HG03342 (cell line): Measurements from ENCODE around the gene GLB1L.
A peak's percentile ranks its signal among the peaks of the same experiment; 100 is the strongest.
"Not testable (repeated sequence)": the region's sequence is repeated elsewhere in the genome, so short reads cannot be mapped to it uniquely, and the experiment has no call there.

Experiments
- ATAC-seq: cut with Tn5 transposase; IDR thresholded peaks from one replicate; pipeline ENCODE4 v1.9.1; 2021; ENCODE audit warnings: mild to moderate bottlenecking, moderate library complexity; ENCODE audit not compliant: unreplicated experiment

Gene GLB1L

DNA sequence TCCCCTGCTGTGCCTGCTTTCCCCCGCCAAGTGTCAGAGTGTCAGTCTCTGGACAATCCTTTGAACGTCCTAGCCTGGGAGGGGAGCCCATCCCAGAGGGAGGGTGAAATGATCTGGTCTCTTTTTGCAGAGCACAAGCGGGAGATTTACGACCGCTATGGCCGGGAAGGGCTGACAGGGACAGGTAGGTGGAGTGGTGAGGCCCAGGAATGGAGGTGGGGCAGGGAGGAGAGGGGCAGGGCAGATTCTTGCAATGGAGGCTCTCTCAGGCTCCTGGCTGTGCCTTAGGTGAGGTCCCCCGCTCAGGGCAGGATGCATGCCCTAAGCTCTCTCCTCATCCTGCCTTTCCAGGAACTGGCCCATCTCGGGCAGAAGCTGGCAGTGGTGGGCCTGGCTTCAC lies 36.3 kb upstream of the GLB1L start:
- no peak for ATAC-seq

DNA sequence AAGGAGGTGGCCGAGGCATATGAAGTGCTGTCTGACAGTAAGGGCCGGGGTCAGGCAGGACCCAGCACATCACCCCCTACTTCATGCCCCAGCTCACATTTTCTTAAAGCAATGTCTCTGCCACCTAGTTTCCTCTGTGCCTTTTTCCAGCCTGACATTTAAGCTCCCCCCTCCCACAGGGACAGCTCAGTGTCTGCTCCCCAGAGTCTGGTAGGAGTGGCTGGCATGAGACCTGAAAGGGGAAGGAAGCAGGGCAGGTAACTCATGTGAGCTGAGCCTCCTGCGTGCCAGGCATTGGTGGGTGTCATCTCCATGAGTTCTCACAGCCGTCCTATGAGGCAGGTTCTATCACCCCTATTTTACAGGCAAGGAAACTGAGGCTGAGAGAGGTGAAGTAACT lies 35.4 kb upstream of the GLB1L start:
- no peak for ATAC-seq

DNA sequence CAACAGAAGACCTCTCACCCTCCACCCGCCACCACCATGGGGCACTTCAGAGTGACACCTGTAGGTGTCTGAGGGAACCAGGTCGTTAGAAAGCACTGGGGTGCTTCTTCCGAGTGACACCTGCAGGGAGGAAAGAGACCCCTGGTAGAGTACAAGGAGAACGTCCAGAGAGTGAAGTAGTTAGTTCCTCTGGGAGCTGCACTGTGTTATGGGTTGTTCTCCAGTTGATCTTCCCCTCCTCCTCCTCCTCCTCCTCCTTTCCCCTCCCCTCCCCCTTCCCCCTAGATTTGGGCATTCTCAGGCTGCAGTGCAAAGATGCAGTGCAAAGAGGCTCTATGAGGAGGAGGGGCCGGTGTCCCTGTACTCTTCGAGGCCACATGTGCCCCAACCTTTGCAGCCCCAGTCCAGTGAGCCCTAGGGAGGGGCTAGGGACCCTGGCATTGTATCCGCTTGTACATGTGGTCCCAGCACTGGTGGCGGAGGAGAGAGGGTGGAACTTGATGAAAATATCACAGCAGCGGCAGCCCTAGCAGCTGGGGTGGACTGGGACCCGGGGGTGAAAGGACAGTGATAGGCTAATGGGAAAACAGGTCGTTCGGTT lies 34.8 kb upstream of the GLB1L start:
- ATAC-seq = no peak

DNA sequence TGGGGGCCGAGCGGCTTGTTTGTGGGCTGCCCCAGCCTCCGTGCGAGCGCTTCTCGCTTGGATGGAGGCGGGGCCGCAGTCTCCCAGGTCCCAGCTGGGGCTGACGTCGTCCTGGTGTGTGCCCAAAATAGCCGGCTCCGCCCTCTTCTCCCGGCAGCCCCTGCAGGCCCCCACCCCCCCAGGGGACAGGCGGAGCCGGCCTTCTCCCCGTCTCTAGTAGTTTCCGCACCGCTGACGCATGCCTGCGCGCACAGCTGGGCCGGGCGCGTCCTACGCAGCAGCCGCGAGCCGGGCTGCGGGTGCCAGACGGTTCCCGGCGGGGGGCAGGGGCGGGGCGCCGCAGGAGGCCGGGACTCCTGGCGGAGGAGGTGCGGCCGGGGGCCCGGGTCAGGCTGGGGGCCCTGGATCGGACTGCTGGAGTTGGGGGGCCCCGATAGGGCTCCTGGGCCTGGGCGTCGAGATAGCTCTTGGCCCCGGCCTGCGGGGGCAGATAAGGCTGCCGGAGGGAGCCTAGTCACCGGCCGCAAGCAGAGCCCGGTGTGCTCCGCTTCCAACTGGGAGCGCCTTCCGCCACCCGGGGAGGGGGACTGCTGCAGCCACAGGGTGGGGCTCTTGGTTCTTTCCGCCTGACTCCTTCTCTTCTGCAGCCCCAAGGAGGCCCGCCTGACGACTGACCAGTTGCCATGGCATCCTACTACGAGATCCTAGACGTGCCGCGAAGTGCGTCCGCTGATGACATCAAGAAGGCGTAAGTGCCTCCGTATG lies 34.1 kb upstream of the GLB1L start, which contains the start of gene DNAJB2:
Gene DNAJB2 (plus strand): TSS at position 216 of the 765 bp plus-strand sequence. CDS start 468 bp downstream, at position 684.
- peak; percentile 88 for ATAC-seq

DNA sequence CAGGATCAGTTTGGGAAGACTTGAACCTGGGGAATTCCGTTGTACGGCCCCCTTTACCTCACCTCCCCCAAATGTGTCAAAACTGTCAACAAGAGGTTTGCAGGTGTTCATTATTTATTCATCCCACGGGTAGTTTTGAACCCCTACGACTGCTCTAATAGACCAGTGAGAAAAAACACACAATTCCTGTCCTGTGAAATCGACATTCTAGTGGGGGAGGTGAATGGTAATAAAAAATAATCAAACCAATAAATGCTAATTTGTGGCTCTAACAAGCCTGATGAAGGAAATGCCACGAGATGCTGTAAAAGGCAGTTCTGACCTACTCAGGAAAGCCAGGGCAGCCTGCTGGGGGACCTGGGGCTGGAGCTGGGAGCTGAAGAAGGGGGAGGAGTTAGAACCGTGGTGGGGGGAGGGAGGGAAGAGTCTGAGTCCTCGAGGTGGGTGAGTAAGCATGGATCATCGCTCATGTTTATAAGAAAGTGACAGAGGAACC lies 33.5 kb upstream of the GLB1L start:
- no peak for ATAC-seq

DNA sequence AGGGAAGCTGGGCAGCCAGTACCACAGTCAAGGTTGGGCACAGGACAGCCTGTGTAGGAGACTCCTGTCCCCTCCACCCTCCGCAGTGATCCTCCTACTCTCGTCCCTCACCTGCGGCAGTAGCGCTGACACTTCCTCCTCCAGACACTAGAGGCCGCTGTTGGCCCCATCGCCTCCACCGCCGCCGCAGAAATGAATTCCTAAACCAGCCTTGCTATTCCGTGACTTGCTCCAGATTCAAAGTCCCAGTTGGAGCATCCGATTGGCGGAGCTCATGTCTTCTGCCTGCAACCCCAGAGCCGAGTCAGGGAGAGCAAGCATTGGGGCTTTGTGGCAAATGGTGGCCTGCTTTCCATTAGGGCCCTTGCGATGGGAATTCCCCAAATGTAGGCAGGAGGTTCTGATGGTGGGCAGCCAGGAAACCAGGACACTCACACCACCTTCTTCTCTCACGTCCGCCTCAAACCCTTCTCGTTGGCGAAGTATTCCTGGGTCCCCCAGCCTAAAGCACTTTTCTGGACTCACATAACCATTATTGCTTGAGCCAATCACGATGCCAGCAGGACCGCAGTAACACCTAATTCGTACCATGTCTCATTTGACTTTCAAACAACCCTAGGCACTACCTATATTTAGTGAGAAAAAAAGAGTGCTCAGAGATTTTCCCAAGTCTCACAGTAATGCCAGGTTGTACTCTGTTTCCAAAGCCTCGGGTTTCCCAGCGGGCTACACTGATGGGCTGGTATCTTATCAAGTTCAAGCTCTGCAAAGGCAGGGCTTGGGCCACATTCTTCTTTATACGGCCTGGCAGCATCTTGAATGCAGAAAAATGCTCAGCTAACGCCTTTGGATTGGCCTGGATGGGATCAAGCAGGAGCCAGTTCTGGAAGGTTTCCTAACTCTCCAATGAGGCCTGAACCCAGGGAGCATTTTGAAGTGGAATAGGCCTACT lies 32.7 kb upstream of the GLB1L start:
- ATAC-seq = no peak

DNA sequence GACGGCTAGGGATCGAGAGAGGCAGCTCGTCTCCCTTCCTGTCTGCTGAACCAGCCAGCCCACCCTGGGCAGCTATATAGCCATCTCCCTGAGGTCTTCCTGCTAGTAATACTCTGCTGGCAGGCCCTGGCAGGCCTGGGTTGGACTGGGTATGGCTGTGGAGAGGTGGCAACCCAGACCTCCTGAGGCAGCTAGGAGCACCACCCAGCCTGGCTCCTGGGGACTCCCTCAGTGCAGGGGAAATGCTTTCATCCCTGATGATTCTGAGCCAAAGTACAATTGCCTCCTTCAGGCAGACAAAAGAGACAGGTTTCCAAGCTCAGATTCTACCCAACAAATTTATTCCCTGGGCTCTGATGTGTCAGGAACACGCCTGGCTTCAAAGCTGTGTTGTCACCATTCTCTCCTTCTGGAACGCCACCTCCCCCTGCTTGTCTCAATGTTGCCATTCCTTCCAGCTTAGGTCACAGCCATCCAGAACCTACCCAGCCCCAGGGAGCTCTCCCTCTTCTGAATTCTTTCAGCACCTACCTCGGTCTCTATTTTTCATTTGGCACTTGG lies 29.2 kb upstream of the GLB1L start:
- no peak for ATAC-seq

DNA sequence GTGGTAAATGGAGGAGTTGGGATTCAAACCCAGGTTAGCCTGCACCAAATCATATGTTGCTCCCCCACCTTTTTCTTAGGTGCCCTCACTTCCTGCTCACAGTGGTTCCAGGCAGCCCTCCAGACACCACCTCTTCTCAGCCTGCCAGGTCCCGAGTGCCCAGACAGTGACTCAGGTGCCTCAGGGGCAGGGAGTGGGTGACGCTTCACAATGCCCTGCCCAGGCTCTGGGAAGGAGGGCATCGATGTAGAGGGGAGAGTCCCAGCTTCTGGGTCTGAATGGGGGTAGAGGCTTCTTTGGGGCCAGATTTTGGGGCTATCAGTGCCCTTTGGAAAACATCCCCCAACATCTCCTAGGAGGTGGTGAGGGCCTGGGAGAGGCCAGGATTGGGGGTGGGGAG lies 28.7 kb upstream of the GLB1L start:
- no peak for ATAC-seq

DNA sequence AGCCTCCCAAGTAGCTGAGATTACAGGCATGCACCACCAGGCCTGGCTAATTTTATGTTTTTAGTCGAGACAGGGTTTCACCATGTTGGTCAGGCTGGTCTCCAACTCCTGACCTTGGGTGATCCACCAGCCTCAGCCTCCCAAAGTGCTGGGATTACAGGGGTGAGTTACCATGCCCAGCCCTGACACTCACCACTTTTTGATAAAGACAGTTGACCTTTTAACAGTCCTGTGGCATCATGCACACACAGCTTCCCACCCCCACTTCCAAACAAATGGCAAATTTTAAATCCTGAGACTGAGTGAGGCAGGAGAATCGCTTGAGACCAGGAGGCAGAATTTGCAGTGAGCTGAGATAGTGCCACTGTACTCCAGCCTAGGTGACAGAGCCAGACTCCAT lies 27.8 kb upstream of the GLB1L start:
- no peak for ATAC-seq

DNA sequence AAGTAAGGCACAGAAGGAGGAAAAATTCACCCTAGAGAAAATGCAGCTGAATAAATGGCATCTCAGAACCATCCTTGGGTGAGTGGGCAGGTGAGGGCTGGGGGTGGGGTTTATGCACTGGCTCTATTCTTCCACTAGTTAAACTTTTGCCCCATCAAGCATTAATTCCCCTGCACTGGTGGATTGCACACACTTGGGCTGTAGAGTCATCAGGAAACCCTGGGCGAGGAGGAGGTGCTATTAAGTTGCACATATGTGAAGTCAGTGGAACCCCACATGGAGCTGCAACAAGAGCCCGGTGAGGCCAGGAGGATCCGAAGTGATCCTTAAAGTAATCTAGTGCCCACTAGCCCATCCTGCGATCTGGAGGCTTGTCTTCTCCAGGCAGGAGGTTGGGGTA lies 27.1 kb upstream of the GLB1L start:
- no peak for ATAC-seq

DNA sequence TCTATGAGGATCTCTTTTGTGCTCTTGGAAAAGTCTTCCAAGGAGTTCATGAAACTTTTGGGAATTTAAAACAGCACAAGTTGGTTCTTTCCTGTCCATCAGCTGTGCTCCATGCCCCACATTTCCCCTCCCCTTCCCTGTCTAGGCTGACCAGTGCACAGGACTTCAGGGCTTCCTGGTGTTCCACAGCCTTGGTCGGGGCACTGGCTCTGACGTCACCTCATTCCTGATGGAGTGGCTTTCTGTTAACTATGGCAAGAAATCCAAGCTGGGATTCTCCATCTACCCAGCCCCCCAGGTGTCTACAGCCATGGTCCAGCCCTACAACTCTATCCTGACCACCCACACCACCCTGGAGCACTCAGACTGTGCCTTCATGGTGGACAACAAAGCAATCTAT lies 25.8 kb upstream of the GLB1L start:
- no peak for ATAC-seq

DNA sequence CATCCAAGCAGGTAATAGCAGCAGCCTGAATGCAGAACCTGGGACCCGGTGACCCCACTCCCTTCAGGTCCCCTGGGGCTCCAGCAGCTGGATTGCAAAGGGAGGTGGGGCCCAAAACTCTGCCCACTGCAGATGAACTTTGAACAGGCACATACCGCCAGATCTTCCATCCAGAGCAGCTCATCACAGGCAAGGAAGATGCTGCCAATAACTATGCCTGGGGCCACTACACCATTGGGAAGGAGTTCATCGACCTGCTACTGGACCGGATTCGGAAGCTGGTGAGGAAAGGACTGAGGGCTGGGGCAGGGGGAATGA lies 24.8 kb upstream of the GLB1L start:
- ATAC-seq = no peak

DNA sequence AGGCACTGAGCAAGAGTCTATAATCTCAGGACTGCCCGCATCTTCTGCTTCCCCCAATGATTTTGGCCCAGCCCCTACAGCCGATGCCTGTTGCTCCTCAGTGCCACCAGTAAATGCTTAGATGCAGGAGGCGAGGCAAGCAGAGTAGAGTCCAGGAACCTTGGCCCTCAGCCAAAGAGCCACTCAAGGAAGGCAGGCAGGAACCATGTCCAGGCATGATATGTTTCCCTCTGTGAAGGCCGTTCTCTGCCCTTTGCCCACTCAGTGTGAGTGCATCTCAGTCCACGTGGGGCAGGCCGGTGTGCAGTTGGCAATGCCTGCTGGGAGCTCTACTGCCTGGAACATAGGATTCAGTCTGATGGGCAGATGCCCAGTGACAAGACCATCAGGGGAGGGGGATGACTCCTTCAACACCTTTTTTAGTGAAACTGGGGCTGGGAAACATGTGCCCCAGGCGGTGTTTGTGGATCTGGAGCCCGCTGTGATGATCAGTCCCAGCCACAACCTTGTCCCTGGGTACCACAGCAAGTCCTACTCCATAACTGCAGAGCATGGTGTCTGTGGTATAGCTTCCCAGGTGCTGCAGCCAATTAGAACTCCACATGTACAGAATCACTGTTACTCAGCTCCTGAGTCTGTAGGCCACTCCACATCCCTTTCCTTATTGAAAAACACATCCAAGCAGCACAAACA lies 24.3 kb upstream of the GLB1L start:
- no peak for ATAC-seq

DNA sequence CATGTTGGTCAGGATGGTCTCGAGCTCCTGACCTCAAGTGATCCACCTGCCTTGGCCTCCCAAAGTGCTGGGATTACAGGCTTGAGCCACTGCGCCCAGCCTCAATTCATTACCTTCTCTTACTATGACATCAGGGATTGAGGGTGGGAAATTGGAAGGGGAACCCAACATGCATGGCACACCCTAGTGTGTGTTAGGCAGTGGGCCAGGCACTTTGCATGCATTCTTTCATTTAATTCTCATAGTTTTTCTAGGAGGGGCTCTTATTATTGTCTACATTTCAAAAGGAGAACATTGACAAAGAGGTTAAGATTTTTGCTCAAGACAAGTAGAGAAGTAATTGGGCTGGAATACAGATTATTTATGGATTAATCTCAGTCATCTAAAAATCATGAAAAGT lies 23.1 kb upstream of the GLB1L start:
- no peak for ATAC-seq

DNA sequence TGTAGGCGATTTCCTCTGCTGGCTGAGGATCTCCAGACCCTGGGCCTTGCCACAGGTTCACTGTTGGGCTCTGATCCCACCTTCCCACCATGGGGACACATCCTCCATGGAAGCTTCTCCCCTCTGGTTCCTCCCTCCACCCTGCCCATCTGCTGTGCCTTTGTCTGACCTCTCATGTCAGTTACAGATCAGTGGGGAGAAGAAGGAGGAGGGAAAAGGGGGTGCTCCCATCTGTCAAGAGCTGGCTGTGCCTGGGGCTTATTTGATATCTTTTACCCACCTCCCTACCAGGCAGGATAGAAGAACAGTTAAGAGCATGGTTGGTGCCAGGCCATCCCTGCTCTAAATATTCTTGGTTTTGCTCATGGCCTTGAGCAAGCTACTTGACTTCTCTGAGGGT lies 21.6 kb upstream of the GLB1L start:
- no peak for ATAC-seq

DNA sequence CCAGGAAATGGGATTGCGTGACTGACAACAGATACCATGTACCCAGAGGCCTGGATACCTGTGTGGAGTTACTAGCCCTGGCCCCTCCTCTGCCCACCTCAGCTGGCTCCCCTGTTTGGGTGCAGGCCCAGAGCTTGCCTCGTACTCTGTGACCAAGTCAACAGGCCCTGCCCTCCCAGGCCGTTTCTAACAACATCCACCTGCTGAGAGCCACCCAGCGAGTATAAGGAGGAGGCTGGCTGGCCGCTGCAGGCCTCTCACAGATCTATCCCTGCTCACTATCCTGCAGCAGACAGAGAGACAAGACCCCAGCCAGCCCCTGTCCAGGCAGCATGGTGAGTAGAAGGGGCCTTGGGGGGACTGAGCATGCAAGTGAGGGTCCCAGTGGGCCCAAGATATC lies 21.0 kb upstream of the GLB1L start:
- no peak for ATAC-seq

DNA sequence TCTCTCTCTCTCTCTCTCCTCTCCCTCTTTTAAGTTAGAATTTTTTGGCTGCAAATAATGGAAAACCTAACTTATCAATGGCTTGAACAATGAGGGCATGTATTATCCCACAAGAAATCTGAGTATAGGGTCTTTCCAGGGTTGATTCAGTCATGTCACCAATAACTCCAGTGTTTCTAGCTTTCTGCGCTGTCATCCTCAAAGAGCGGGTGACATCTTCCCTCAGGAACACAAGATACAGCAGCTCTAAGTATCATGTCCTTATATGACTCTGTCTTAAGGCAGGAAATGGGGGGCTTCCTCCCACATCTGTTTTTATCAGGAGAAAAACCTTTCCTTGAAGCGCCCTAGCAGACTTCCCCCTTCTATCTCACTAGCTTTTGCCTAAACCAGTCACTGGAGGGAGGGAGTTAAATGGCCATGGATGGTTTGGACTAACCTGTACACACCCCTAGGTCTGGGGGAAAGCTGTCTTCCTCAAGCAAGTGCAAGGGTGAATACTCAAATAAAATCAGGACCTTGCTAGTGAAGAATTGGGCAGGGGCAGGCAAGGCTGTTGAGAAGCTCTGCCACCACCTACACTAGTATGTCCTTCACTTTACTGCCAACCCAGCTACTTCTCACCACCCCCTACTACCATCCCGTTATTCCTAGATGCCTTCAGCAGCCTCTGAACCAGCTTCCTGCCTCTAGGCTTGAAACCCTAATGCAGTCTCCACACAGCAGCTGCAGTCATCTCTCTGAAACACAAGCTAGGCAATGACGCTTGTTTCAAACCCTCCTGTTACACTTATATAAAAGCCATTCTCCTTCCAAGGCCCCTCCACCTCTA lies 16.0 kb upstream of the GLB1L start:
- no peak for ATAC-seq

DNA sequence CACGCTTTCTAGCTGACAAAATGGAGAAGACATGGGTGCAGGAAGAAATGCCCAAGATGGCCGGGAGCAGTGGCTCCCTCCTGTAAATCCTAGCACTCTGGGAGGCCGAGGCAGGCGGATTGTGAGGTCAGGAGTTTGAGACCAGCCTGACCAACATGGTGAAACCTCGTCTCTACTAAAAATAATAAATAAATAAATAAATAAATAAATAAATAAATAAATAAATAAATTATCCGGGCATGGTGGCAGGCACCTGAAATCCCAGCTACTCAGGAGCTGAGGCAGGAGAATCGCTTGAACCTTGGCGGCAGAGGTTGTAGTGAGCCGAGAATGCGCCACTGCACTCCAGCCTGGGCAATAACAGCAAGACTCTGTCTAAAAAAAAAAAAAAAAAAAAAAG lies 13.7 kb upstream of the GLB1L start:
- ATAC-seq = not testable (repeated sequence)

DNA sequence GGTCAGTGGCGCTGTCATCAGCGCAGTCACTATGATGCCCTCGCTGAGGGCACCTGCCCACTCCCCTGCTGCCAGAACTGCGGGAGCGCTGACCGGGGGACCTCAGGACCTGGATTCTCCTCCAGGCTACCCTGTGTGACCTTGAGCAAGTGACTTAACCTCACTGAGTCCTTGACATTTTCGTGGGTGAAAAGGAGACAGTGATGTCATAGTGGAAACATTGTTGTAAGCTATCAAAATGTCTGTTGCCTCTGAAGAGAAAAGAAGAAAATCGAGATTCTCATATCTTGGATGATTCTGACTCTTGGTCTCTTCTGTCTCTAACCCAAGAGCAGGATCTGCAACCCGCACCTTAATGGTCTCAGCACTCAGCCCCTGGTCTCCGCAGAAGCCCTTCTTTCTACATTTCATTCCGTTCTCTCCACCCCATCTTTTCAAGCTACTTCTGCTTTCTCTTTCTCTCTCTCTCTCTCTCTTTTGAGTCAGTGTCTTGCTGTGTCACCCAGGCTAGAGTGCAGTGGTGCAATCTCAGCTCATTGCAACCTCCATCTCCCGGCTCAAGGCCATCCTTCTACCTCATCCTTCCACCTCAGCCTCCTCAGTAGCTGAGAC lies 9.5 kb upstream of the GLB1L start:
- peak; percentile 37 for ATAC-seq
